Activated CD4-positive, alpha-beta T cell treated with anti-CD3 and anti-CD28 coated beads for 1 hour (primary cell): ENCODE data around the gene MED12L.

Source experiments
- DNase-seq: peaks from one replicate; pipeline ENCODE4 v3.0.0-alpha.2; 2020

Gene MED12L

DNA sequence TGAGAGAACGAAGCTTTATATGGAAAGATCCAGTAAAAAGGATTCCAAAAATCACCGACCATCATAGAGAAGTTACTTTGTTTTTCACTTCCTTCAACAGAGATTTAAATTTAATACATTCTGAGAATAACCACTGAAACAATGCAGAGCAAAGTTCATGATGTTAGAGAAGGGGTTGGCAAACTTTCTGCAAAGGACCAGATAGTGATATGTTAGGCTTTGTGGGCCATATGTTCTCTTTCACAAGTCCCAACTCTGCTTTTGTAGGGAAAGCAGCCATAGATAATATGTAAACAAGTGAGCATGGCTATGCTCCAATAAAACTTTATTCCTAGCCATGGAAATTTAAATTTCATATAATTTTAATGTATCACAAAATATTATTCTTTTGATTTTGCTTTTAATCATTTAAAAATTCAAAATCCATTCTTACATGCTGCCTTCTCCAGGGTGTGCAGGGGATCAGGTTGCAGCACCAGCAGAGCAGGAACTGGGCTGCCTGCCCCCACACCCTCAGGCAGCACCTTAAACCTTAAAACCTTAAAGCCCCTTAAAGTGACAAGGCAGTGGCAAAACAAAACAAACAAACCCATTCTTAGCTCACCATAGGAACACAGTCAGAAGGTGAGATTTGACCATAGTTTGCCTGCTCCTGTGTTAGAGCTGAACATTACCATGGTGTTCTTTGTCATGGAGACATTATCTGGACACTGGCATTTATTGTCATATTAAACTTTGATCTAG, 392.3 kb downstream of the MED12L start:
- no peak for DNase-seq

DNA sequence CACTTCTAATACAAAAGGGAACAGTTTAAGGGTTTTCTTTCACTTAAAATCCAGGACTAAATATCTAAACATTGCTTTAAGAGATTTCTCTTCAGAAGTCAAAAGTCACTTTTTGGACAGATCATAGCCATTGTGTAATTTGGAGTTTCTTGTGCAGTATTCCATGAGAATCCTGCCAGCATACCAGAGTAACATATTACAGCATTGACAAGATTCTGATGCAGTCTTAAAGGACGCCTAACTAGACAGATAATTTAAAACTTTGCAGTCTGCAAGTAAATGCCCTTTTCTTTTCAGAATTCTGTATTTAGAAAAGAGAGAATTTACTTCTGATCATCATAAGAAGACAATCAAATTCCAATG, 392.9 kb downstream of the MED12L start:
- DNase-seq, result no peak

DNA sequence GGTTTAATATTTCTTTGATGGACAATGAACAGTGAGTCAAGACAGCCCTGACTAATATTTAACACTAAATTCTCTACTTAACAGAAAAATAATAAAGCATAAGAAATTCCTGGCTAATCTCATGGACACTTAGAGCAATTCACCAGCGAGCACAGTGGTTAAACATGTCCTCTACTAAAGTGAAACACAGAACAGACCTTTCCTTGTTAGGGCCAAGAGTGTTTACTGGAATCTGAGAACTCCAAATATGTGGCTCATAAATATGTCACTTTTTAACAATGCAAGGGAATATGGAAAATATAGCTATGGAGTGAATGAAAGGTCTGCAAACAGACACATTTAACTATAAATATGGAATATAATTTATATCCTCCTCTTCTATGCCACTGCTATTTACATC, 394.0 kb downstream of the MED12L start:
- no peak for DNase-seq

DNA sequence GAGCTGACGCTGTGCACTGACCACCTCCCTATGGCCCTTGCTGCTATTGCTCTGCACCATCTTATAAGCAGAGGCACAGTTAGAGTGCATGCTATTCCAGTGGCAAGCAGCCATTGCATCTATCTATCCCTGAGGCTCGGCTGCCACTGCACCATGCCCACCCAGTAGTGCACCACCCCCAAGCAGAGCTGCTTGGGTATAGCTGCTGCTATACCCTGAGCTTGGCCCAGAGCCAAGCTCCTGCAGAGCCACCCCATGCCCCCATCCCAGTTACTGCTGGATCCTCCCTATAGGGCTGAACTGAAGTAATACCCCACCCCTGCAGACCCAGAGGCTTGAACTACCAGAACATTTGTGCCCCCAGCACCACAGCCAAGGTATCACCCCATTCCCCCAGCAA, 395.0 kb downstream of the MED12L start:
- no peak for DNase-seq

DNA sequence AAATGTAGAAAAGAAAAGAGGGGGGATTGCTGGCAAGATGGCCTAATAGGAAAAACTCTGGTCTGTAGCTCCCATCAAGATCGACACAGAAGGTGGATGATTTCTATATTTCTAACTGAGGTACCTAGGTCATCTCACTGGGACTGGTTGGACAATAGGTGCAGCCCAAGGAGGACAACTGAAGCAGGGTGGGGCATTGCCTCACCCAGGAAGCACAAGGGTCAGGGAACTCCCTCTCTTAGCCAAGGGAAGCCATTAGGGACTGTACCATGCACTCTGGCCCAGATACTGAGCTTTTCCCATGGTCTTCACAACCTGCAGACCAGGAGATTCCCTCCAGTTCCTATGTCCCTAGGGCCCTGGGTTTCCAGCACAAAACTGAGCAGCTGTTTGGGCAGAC, 398.0 kb downstream of the MED12L start:
- DNase-seq, result no peak

DNA sequence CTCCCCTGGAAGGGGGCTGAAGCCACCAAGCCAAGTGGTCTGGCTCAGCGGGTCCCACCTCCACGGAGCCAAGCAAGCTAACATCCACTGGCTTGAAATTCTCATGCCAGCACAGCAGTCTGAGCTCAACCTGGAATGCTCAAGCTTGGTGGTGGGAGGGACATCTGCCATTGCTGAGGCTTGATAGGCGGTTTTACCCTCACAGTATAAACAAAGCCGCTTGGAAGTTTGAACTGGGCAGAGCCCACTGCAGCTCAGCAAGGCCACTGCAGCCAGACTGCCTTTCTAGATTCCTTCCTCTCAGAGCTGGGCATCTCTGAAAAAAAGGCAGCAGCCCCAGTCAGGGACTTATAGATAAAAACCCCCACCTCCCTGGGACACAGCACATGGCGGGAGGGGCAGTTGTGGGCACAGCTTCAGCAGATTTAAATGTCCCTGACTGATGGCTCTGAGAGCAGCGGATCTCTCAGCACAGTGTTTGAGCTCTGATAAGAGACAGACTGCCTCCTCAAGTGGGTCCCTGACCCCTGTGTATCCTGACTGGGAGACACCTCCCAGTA, 398.6 kb downstream of the MED12L start:
- DNase-seq, result no peak
